ENCODE data around the gene CPEB1.
"Not testable (repeated sequence)": the region's sequence is repeated elsewhere in the genome, so short reads cannot be mapped to it uniquely, and the experiment has no call there.

The CPEB1 gene

DNA sequence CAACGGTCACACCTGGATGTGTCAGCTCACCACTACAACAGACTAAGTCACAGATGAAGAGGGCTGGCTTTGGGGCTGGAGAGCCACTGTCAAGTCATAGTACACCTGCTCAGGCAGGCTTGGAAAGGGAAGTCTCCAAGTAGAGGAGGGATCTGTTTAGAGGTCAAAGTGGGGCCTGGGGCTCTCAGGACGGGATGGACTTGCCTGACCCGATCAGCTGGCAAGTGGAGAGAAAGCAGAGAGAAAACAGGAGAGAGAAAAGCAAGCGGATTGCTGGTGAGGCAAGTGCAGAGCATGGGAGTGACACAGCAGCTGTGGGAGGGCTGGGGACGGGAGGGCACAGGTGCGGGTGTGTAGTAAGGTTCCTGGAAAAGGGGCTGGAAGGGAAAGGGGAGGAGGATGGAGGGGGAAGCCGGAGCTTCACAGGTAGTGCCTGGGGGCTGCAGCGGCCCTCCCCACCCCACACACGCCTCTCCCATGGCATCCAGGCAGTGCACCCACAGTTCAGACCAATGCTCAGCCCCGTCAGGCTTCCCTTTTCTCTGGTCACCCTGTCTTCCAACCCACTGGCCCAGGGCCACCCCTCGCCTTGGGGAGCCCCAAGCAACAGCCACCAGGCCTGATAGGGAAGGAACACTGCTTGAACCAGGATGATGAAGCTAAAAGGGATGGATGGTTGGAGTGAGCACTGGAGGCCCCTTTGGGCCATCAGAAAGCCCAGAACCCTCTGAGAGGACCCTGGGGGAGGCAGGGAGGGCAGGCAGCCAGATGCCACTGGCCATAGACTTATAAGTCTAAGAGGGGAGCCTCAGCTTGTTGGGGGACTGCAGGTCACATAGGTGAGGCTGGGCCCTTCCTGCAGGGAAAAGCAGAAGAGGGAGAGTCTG, 115.4 kb downstream of the CPEB1 start:
- no peaks in the 10 kb centered on the region for H3K27me3 Mint-ChIP-seq (ENCODE audit: low read depth)
- peaks cover 26% of the 10 kb centered on the region for H3K36me3 Mint-ChIP-seq (ENCODE audit: low read depth)
- TF ChIP-seq, protein P1, sequence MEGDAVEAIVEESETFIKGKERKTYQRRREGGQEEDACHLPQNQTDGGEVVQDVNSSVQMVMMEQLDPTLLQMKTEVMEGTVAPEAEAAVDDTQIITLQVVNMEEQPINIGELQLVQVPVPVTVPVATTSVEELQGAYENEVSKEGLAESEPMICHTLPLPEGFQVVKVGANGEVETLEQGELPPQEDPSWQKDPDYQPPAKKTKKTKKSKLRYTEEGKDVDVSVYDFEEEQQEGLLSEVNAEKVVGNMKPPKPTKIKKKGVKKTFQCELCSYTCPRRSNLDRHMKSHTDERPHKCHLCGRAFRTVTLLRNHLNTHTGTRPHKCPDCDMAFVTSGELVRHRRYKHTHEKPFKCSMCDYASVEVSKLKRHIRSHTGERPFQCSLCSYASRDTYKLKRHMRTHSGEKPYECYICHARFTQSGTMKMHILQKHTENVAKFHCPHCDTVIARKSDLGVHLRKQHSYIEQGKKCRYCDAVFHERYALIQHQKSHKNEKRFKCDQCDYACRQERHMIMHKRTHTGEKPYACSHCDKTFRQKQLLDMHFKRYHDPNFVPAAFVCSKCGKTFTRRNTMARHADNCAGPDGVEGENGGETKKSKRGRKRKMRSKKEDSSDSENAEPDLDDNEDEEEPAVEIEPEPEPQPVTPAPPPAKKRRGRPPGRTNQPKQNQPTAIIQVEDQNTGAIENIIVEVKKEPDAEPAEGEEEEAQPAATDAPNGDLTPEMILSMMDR (IDR thresholded peaks at IDR 0.05; ENCODE audit: unreplicated experiment in 3 of 3), result no peak
- H3K4me3 Mint-ChIP-seq, result no peak overlapping the region
- H3K27ac Mint-ChIP-seq, result peak overlapping the region in 1 of 3 experiments; percentile 48
- H3K9me3 Mint-ChIP-seq, result no peaks in the 10 kb centered on the region
- peaks cover 9% of the 10 kb centered on the region for H3K4me1 Mint-ChIP-seq

DNA sequence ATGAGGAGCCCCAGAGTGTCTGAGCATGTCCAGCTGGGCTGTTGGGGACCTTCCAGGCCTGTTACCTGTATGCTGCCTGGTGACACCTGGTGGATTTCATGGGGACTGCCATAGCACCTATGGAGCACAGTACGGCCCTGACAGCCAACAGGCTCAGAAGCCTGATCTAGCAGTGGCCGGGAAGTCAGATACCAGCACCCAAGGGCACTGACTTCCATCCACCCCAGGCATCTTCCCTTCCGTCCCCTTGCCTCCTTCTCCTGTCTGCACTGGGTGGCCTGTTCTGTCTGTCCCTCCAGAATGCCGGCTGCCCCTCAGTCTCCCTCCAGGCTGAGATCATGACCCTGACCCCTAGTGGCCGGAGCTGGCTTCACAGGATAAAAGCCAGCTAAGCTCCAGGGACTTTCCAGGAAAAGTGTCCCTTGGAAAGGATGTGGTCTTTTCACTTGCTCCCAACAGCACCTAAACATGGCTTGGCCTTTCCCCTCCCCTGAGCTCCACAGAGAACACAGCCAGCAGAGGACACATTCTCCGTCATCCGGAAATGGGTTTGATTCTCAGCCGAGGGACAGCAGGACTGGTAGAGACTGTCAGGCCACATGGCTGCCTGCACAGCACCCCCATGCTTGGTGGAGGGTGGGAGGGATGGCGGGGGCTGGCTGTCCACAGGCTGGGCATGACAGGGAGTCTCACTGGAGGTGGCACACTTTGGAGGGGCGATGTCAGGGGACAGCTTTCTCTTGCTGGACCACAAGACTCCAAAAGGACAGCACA, 116.4 kb downstream of the CPEB1 start:
- Mint-ChIP-seq H3K27ac (no peak overlapping the region), H3K4me1 (peaks cover 4% of the 10 kb centered on the region), H3K36me3 (ENCODE audit: low read depth) (peaks cover 17% of the 10 kb centered on the region), H3K4me3 (peak overlapping the region; percentile 7 to 67 (median 53)), H3K27me3 (ENCODE audit: low read depth) (no peaks in the 10 kb centered on the region), H3K9me3 (no peaks in the 10 kb centered on the region)
- TF ChIP-seq, protein P1 (IDR thresholded peaks at IDR 0.05; ENCODE audit: unreplicated experiment in 3 of 3), result peak; percentile 85 to 91 (median 88)

DNA sequence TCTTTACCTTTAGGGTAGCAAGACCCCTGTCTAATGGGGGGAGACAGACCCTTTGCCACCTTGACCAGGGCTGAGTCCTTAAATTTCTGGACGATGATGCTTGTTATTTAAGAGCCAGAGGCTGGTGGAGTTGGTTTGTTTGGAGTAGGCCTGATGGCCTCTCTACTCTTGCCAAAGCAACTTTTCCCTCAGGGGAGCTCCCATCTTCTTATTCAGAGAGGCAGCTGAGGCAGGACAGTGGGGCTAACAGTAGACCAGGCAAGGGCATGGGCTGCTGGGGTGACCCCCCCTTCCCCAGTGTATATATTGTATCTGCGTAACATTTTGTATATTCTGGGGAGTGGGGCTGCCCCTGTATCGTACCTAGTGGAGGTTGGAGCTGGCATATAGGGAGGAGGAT, 117.2 kb downstream of the CPEB1 start:
- Mint-ChIP-seq H3K4me1 (peaks cover 4% of the 10 kb centered on the region), H3K4me3 (no peak overlapping the region), H3K36me3 (ENCODE audit: low read depth) (peaks cover 11% of the 10 kb centered on the region), H3K27ac (no peak overlapping the region), H3K9me3 (no peaks in the 10 kb centered on the region), H3K27me3 (ENCODE audit: low read depth) (no peaks in the 10 kb centered on the region)
- TF ChIP-seq, protein P1 (IDR thresholded peaks at IDR 0.05; ENCODE audit: unreplicated experiment in 3 of 3), result no peak

DNA sequence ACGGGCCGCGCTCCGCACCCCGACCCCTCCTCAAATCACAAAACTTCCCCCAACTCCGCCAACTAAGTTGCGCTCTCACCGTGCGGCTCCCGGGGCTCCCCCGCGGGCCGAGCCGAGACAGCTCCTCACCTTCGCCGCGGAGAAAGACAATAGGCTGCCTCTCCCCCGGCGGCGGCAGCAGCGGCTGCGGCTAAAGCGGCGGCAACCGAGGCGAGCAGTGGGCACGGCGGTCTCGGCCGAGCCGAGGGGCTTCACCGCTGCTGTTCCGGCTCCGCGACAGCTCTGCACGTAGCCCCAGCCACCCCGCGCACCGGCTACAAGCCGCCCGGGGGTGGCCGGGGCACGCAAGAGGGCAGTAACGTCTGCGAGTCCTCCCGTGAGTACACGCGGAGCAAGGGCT, 133.6 kb downstream of the CPEB1 start:
- H3K9me3 Mint-ChIP-seq; H3K4me3 Mint-ChIP-seq; H3K36me3 Mint-ChIP-seq (ENCODE audit: low read depth); H3K27ac Mint-ChIP-seq; H3K4me1 Mint-ChIP-seq; H3K27me3 Mint-ChIP-seq (ENCODE audit: low read depth): not testable (repeated sequence)

DNA sequence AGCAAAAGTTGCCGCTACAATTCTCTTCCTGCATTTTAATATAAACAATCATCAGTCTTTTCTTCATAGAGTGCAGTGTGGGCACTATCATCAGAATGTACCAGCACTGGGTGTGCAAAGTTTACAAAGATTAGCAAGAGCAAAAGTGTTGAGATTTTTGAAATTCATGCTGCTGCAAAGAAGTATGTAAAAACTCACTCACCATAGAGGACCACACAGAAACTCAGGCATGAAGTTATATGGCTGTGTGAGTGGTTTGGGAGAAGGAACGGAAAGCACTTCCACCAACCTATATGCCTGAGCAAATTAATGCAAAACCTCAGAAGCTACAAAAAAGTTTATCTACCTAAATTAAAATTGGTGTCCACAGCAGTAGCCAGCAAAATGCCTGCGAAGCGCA, 139.5 kb downstream of the CPEB1 start:
- H3K27me3 Mint-ChIP-seq (ENCODE audit: low read depth); H3K27ac Mint-ChIP-seq; H3K4me1 Mint-ChIP-seq; H3K9me3 Mint-ChIP-seq; H3K36me3 Mint-ChIP-seq (ENCODE audit: low read depth); H3K4me3 Mint-ChIP-seq: not testable (repeated sequence)

DNA sequence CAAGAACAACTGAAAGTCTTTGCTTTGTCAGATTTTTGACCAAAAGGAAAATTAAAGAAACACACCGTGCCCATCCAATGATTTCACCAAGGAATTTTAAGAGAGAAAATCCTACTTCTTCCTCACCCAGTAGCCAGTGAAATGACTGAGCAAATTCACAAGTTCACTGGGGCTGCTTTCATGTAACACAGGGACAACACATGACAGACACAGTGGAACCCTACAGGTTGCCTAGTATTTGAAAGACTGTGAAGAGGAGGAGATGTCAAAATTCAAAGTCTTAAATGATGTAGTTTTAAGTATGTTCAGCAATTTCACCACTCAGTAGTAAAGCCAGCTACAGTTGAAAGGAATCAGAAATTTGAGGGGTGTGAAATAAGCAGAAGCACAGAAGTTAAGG, 140.1 kb downstream of the CPEB1 start:
- H3K27ac Mint-ChIP-seq; H3K36me3 Mint-ChIP-seq (ENCODE audit: low read depth); H3K9me3 Mint-ChIP-seq; H3K27me3 Mint-ChIP-seq (ENCODE audit: low read depth); H3K4me1 Mint-ChIP-seq; H3K4me3 Mint-ChIP-seq: not testable (repeated sequence)

DNA sequence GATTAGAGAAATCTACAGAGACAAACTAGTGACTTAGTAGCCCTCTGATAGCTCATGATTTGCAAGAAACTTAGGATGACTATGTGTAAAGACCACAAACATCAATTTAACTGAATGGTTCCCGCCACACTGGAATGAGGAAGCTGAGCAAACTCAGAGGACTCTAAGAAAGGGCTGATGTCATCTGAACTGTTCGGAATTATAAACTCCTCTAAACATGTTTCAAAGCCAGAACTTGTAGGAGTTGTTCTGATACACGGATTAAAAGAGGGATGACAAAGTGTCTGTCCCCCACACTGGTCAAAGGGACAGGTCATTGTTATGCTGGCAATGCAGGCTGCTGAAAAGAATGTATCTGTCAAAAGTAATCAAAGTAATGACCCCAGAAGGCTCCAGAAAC, 141.3 kb downstream of the CPEB1 start:
- not testable (repeated sequence) for H3K27ac Mint-ChIP-seq; H3K4me1 Mint-ChIP-seq; H3K27me3 Mint-ChIP-seq (ENCODE audit: low read depth); H3K9me3 Mint-ChIP-seq; H3K4me3 Mint-ChIP-seq; H3K36me3 Mint-ChIP-seq (ENCODE audit: low read depth)

DNA sequence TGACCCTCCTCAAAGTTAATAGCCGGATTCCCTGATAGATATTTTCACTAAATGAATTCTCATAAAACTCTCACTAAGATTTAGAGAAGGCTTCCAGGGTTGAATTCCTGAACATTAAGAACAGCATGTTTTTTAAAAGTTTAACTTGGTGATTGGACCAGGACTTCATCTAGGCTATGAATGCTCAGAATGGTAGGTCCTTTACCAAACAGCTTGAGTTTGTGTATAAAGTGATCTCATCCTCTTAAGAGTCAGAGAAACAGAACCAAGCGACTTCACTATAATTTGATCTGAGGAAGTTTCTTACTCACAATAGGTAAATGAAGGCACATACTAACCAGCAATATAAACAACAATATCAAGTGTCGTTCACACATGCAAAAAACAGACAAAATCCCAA, 143.1 kb downstream of the CPEB1 start:
- not testable (repeated sequence) for H3K9me3 Mint-ChIP-seq; H3K27me3 Mint-ChIP-seq (ENCODE audit: low read depth); H3K4me3 Mint-ChIP-seq; H3K4me1 Mint-ChIP-seq; H3K27ac Mint-ChIP-seq; H3K36me3 Mint-ChIP-seq (ENCODE audit: low read depth)
